ENCODE measurements around the gene WIPF2.

DNA sequence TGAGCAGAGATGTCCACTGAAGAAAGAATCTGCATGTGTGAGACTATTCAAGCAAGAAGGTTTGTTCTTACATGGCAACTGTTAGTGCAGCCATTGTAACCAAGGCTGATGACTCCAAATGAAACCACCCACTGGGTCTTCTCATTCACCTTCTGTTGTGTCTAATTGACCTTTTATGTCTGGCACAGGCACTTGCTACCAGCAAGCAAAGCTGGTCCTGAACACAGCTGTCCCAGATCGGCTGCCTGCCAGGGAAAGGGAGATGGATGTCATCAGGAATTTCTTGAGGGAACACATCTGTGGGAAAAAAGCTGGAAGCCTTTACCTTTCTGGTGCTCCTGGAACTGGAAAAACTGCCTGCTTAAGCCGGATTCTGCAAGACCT, 72.2 kb downstream of the WIPF2 start:
- no peak for TF ChIP-seq SIN3A (IDR thresholded peaks at IDR 0.05; ENCODE audit: low read depth)
- no peak for TF ChIP-seq EZH2 (IDR thresholded peaks at IDR 0.05)
- TF ChIP-seq, protein P1, sequence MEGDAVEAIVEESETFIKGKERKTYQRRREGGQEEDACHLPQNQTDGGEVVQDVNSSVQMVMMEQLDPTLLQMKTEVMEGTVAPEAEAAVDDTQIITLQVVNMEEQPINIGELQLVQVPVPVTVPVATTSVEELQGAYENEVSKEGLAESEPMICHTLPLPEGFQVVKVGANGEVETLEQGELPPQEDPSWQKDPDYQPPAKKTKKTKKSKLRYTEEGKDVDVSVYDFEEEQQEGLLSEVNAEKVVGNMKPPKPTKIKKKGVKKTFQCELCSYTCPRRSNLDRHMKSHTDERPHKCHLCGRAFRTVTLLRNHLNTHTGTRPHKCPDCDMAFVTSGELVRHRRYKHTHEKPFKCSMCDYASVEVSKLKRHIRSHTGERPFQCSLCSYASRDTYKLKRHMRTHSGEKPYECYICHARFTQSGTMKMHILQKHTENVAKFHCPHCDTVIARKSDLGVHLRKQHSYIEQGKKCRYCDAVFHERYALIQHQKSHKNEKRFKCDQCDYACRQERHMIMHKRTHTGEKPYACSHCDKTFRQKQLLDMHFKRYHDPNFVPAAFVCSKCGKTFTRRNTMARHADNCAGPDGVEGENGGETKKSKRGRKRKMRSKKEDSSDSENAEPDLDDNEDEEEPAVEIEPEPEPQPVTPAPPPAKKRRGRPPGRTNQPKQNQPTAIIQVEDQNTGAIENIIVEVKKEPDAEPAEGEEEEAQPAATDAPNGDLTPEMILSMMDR (IDR thresholded peaks at IDR 0.05 in 2 of 3, conservative IDR thresholded peaks at IDR 0.05 in 1 of 3; ENCODE audit: borderline replicate concordance in 1 of 3, insufficient read depth in 1 of 3, low read depth in 2 of 3, low read length in 2 of 3) = no peak
- no peak for TF ChIP-seq POLR2A (IDR thresholded peaks at IDR 0.05; ENCODE audit: borderline replicate concordance, extremely low read depth, insufficient read depth, insufficient read length)
- no peak for TF ChIP-seq YY1 (IDR thresholded peaks at IDR 0.05; ENCODE audit: extremely low read depth, insufficient replicate concordance, low read depth, low read length)
- no peak for TF ChIP-seq RAD21 (IDR thresholded peaks at IDR 0.05; ENCODE audit: low read depth)
- TF ChIP-seq ZNF274 (IDR thresholded peaks at IDR 0.05; ENCODE audit: low read depth, low read length) = no peak
- no peak for TF ChIP-seq EZH2phosphoT487 (IDR thresholded peaks at IDR 0.05; ENCODE audit: borderline replicate concordance)
- TF ChIP-seq FOSL1 (IDR thresholded peaks at IDR 0.05; ENCODE audit: low read depth) = no peak
- TF ChIP-seq, protein P2, sequence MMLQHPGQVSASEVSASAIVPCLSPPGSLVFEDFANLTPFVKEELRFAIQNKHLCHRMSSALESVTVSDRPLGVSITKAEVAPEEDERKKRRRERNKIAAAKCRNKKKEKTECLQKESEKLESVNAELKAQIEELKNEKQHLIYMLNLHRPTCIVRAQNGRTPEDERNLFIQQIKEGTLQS (IDR thresholded peaks at IDR 0.05) = no peak
- TF ChIP-seq ELF1 (IDR thresholded peaks at IDR 0.05; ENCODE audit: borderline replicate concordance, low read depth) = no peak
- no peak for TF ChIP-seq CEBPB (IDR thresholded peaks at IDR 0.05; ENCODE audit: low read depth)
- TF ChIP-seq POLR2AphosphoS5 (IDR thresholded peaks at IDR 0.05; ENCODE audit: low read depth, low read length) = no peak

All from HCT116 (cell line).